H1 (cell line): Measurements from ENCODE around the gene HACE1. TPM values are rescaled to one million over a fixed set of nuclear protein-coding genes. Genes with fewer than 3 reads are reported as not detected.

Experiments used
- CTCF ChIA-PET: fragments of 300-600 bp; sonication (Branson Sonifier 250); formaldehyde crosslinking; loops from one replicate; lab custom pipeline; 2021; ENCODE audit not compliant: partially characterized antibody; lab: Charles Lee
- POLR2A ChIA-PET: fragments of 300-600 bp; sonication (Branson Sonifier 250); formaldehyde crosslinking; loops from one replicate; lab custom pipeline; 2021; ENCODE audit warnings: inconsistent platforms; ENCODE audit not compliant: partially characterized antibody; lab: Charles Lee
- DNase-seq, 2 experiments: peaks; one replicate each; pipeline versions ENCODE4 v3.0.0 to v3.0.0-alpha.2; 2010 to 2022; ENCODE audit warnings: low spot score in 2 of 2, low read depth in 1 of 2, mixed read lengths in 1 of 2
- FAIRE-seq: peaks from 2 replicates; lab custom pipeline; 2011; peaks lifted over from hg19 to GRCh38; lab: Jason Lieb, UNC
- H2AFZ ChIP-seq: 2 replicates; pipeline ENCODE4 v1.8.1; 2012; ENCODE audit warnings: low read length, inconsistent platforms
- H2AK5ac ChIP-seq: 2 replicates; pipeline ENCODE4 v1.6.1; 2013; ENCODE audit warnings: low read depth, low read length
- H2BK120ac ChIP-seq: replicated peaks from 2 replicates; pipeline ENCODE3; 2013; ENCODE audit warnings: low read depth, low read length, inconsistent platforms
- H2BK12ac ChIP-seq: 2 replicates; pipeline ENCODE4 v1.6.1; 2013; ENCODE audit warnings: low read depth, low read length
- H2BK15ac ChIP-seq: 2 replicates; pipeline ENCODE4 v1.6.1; 2013; ENCODE audit warnings: low read length
- H2BK20ac ChIP-seq: 2 replicates; pipeline ENCODE4 v1.6.1; 2013; ENCODE audit warnings: low read length
- H2BK5ac ChIP-seq: 2 replicates; pipeline ENCODE4 v1.6.1; 2013; ENCODE audit warnings: low read depth, low read length
- H3K14ac ChIP-seq: 2 replicates; pipeline ENCODE4 v1.6.1; 2013; ENCODE audit warnings: inconsistent platforms; ENCODE audit not compliant: insufficient read length
- H3K18ac ChIP-seq: 2 replicates; pipeline ENCODE4 v1.6.1; 2013; ENCODE audit warnings: low read length; ENCODE audit errors: extremely low read depth
- H3K23ac ChIP-seq: 2 replicates; pipeline ENCODE4 v1.6.1; 2013; ENCODE audit warnings: inconsistent platforms; ENCODE audit not compliant: insufficient read length
- H3K23me2 ChIP-seq: 2 replicates; pipeline ENCODE4 v1.6.1; 2013; ENCODE audit warnings: low read depth, low read length
- H3K27ac ChIP-seq: 2 replicates; pipeline ENCODE4 v1.6.1; 2011; ENCODE audit warnings: low read depth, low read length, inconsistent platforms
- H3K27me3 ChIP-seq, 4 experiments: replicated peaks in 1 of 4; 1 replicate in 1 of 4; 2 replicates in 3 of 4; pipeline versions ENCODE4 v1.6.1 to v1.8.1; 2011 to 2013; ENCODE audit warnings: low read length in 3 of 4, mild to moderate bottlenecking in 3 of 4, inconsistent platforms in 2 of 4, mixed read lengths in 2 of 4, moderate library complexity in 1 of 4; ENCODE audit not compliant: control insufficient read depth in 3 of 4, insufficient read depth in 3 of 4; ENCODE audit errors: extremely low read depth in 1 of 4
- H3K36me3 ChIP-seq, 4 experiments: 2 replicates each; pipeline versions ENCODE4 v1.6.1 to v1.8.1; 2011 to 2013; ENCODE audit warnings: mild to moderate bottlenecking in 4 of 4, low read length in 3 of 4, moderate library complexity in 2 of 4, control low read depth in 1 of 4, inconsistent platforms in 1 of 4; ENCODE audit not compliant: insufficient read depth in 4 of 4, control insufficient read depth in 2 of 4
- H3K4ac ChIP-seq: replicated peaks from 2 replicates; pipeline ENCODE3; 2013; ENCODE audit warnings: low read length, low read depth, mixed read lengths, inconsistent platforms; ENCODE audit not compliant: insufficient read length
- H3K4me1 ChIP-seq, 4 experiments: replicated peaks in 1 of 4; 1 replicate in 1 of 4; 2 replicates in 3 of 4; pipeline versions ENCODE4 v1.6.1 to v1.8.1; 2011 to 2013; ENCODE audit warnings: low read length in 3 of 4, inconsistent platforms in 2 of 4, mixed read lengths in 1 of 4; ENCODE audit not compliant: insufficient read depth in 4 of 4, control insufficient read depth in 3 of 4
- H3K4me2 ChIP-seq, 2 experiments: 2 replicates each; pipeline versions ENCODE4 v1.6.1 to v1.8.1; 2011 to 2013; ENCODE audit warnings: low read depth in 2 of 2, low read length in 2 of 2, control low read depth in 1 of 2, inconsistent platforms in 1 of 2, mild to moderate bottlenecking in 1 of 2; ENCODE audit not compliant: insufficient read depth in 1 of 2
- H3K4me3 ChIP-seq, 4 experiments: fragments of 200-600, 300-600 bp in 1 of 4; sonication (generic), shearing (Covaris generic), sonication (Bioruptor Twin) in 1 of 4; 2 replicates each; pipeline versions ENCODE4 v1.5.1 to v1.8.1; 2011 to 2016; ENCODE audit warnings: low read length in 4 of 4, low read depth in 3 of 4, control low read depth in 2 of 4, inconsistent platforms in 2 of 4, mild to moderate bottlenecking in 2 of 4, mixed read lengths in 1 of 4, moderate library complexity in 1 of 4; ENCODE audit not compliant: insufficient read depth in 2 of 4; ENCODE audit errors: extremely low read depth in 1 of 4
- H3K56ac ChIP-seq: replicated peaks from 2 replicates; pipeline ENCODE3; 2013; ENCODE audit warnings: low read depth, mild to moderate bottlenecking, mixed read lengths, low read length, inconsistent platforms; ENCODE audit not compliant: insufficient read length
- H3K79me1 ChIP-seq: 2 replicates; pipeline ENCODE4 v1.6.1; 2013; ENCODE audit warnings: low read depth, low read length, control low read depth
- H3K79me2 ChIP-seq, 2 experiments: 2 replicates each; pipeline versions ENCODE4 v1.6.1 to v1.8.1; 2012 to 2013; ENCODE audit warnings: low read length in 2 of 2, mild to moderate bottlenecking in 2 of 2, inconsistent platforms in 1 of 2; ENCODE audit not compliant: insufficient read depth in 2 of 2, control insufficient read depth in 1 of 2
- H3K9ac ChIP-seq, 4 experiments: replicated peaks in 1 of 4; 1 replicate in 1 of 4; 2 replicates in 3 of 4; pipeline versions ENCODE4 v1.6.1 to v1.8.1; 2011 to 2013; ENCODE audit warnings: low read depth in 3 of 4, low read length in 3 of 4, control low read depth in 2 of 4, mild to moderate bottlenecking in 2 of 4, moderate library complexity in 2 of 4, inconsistent platforms in 1 of 4; ENCODE audit errors: extremely low read depth in 1 of 4
- H3K9me3 ChIP-seq, 2 experiments: 2 replicates each; pipeline versions ENCODE4 v1.6.1 to v1.8.1; 2012 to 2013; ENCODE audit warnings: mild to moderate bottlenecking in 2 of 2, moderate library complexity in 2 of 2, control low read depth in 1 of 2, inconsistent platforms in 1 of 2, low read depth in 1 of 2, low read length in 1 of 2, mixed read lengths in 1 of 2; ENCODE audit not compliant: insufficient read depth in 2 of 2
- H4K20me1 ChIP-seq, 2 experiments: replicated peaks in 1 of 2; 2 replicates each; pipeline versions ENCODE3 to v1.8.1; 2011 to 2013; ENCODE audit warnings: inconsistent platforms in 2 of 2, low read length in 2 of 2, mild to moderate bottlenecking in 1 of 2; ENCODE audit not compliant: insufficient read depth in 2 of 2, control insufficient read depth in 1 of 2
- H4K5ac ChIP-seq: 2 replicates; pipeline ENCODE4 v1.6.1; 2013; ENCODE audit warnings: low read length, low read depth, mixed read lengths, inconsistent platforms; ENCODE audit not compliant: insufficient read length
- H4K8ac ChIP-seq: 2 replicates; pipeline ENCODE4 v1.8.0; 2013; ENCODE audit warnings: mild to moderate bottlenecking, moderate library complexity, low read length, inconsistent platforms; ENCODE audit not compliant: insufficient read depth; ENCODE audit errors: extremely low read depth
- H4K91ac ChIP-seq: replicated peaks from 2 replicates; pipeline ENCODE3; 2013; ENCODE audit warnings: low read length, mixed read lengths, inconsistent platforms; ENCODE audit not compliant: insufficient read length
- BRCA1 ChIP-seq: IDR thresholded peaks from 2 replicates; pipeline ENCODE4 v1.6.1; 2012; ENCODE audit warnings: low read depth, low read length, improper control_type of control experiment
- CBX8 ChIP-seq: fragments of 300-800, 300-1000 bp; sonication (generic); IDR thresholded peaks from 2 replicates; pipeline ENCODE4 v1.7.1; 2016; ENCODE audit warnings: low read depth, low read length, borderline replicate concordance
- CEBPB ChIP-seq: IDR thresholded peaks from 2 replicates; pipeline ENCODE4 v1.6.1; 2012; ENCODE audit warnings: low read depth, low read length
- CHD2 ChIP-seq: IDR thresholded peaks from 2 replicates; pipeline ENCODE4 v1.6.1; 2012; ENCODE audit warnings: low read length, improper control_type of control experiment
- CREB1 ChIP-seq: IDR thresholded peaks from 2 replicates; pipeline ENCODE4 v1.6.1; 2012; ENCODE audit warnings: inconsistent platforms
- EP300 ChIP-seq, 2 experiments: IDR thresholded peaks; 1 replicate in 1 of 2; 2 replicates in 1 of 2; pipeline ENCODE4 v1.6.1; 2011 to 2012; ENCODE audit warnings: low read depth in 2 of 2, low read length in 2 of 2, mild to moderate bottlenecking in 2 of 2, borderline replicate concordance in 1 of 2, inconsistent platforms in 1 of 2, moderate library complexity in 1 of 2
- HDAC2 ChIP-seq, 2 experiments: fragments of 300-600 bp in 1 of 2; sonication (generic) in 1 of 2; IDR thresholded peaks; 2 replicates each; pipeline ENCODE4 v1.6.1; 2011 to 2012; ENCODE audit warnings: low read depth in 2 of 2, low read length in 2 of 2, mild to moderate bottlenecking in 2 of 2, moderate library complexity in 2 of 2, borderline replicate concordance in 1 of 2, inconsistent platforms in 1 of 2
- JUND ChIP-seq: IDR thresholded peaks from 2 replicates; pipeline ENCODE4 v1.6.1; 2011; ENCODE audit warnings: mild to moderate bottlenecking, improper control_type of control experiment, low read length
- RAD21 ChIP-seq, 2 experiments: IDR thresholded peaks in 1 of 2; conservative IDR thresholded peaks in 1 of 2; 2 replicates each; pipeline ENCODE4 v1.6.1; 2011; ENCODE audit warnings: low read depth in 2 of 2, low read length in 2 of 2, improper control_type of control experiment in 1 of 2, inconsistent platforms in 1 of 2, mild to moderate bottlenecking in 1 of 2, moderate library complexity in 1 of 2
- RNF2 ChIP-seq: fragments of 200-900, 300-1000 bp; sonication (generic); IDR thresholded peaks from 2 replicates; pipeline ENCODE4 v1.7.1; 2016; ENCODE audit warnings: borderline replicate concordance, low read depth, mild to moderate bottlenecking, antibody characterized with exemption, low read length; ENCODE audit not compliant: poor library complexity, severe bottlenecking; ENCODE audit errors: missing control alignments
- SAP30 ChIP-seq: fragments of 300-600 bp; sonication (generic); IDR thresholded peaks from 2 replicates; pipeline ENCODE4 v1.7.1; 2012; ENCODE audit warnings: low read length, moderate library complexity, mild to moderate bottlenecking, inconsistent platforms; ENCODE audit not compliant: insufficient read depth, insufficient replicate concordance
- SIRT6 ChIP-seq: IDR thresholded peaks from one replicate; pipeline ENCODE4 v1.7.1; 2012; ENCODE audit warnings: low read length, inconsistent platforms
- SP1 ChIP-seq: IDR thresholded peaks from 2 replicates; pipeline ENCODE4 v1.6.1; 2011; ENCODE audit warnings: low read depth, low read length
- WGBS, 2 experiments: shearing (Covaris generic) in 1 of 2; methylation state at CpG; one replicate each; pipeline versions ENCODE4 v1.1.6 to v1.1.7; 2013 to 2015; ENCODE audit warnings: low lambda C conversion rate in 2 of 2, mixed read lengths in 2 of 2, inconsistent platforms in 1 of 2, low coverage in 1 of 2, missing lambda C conversion rate in 1 of 2; ENCODE audit not compliant: insufficient replicate concordance in 2 of 2, insufficient coverage in 1 of 2, insufficient read length in 1 of 2; ENCODE audit errors: extremely low coverage in 1 of 2, missing lambda C conversion rate in 1 of 2; 5-methylcytosine and 5-hydroxymethylcytosine counted together
- polyA plus RNA-seq, 7 experiments: library from polyadenylated mRNA; depleted of rRNA in 3 of 7; stranded (reverse) in 5 of 7; unstranded in 2 of 7; fragments of >200 nt in 5 of 7; fragments of 200-250 nt in 2 of 7; gene quantifications; 1 replicate in 5 of 7; 2 replicates in 1 of 7; 4 replicates in 1 of 7; pipeline versions ENCODE4 v1.2.1 to v1.2.3, GENCODE V29; 2011 to 2013; ENCODE audit warnings: missing spikeins in 2 of 7, mixed read lengths in 2 of 7
- total RNA-seq: library from RNA; stranded (reverse); fragmentation: NEBNext Ultra II Directional; extraction: Animal tissue kit (Norgen Biotek cat#: 25700); gene quantifications from 2 replicates; pipeline ENCODE4 v1.2.1, GENCODE V29; 2021

The HACE1 gene
- total and polyA plus RNA-seq, 2 of the 8 experiments (the other 6 are each of a cell fraction or from before 2014, with no cell fraction given), result 7.1 to 21.3 TPM

- no peaks in the 10 kb centered on the region for H3K23me2 ChIP-seq
- no peak overlapping the region for H4K8ac ChIP-seq
- POLR2A ChIA-PET, result interaction anchor here (0.8 kb wide), 1 partner anchor 131 kb away, joined by 3 read pairs; no protein-coding TSS in a partner anchor
- no peak overlapping the region for H2BK5ac ChIP-seq
- H3K4me1 ChIP-seq, result peaks cover 0 to 4% (median 0%) of the 10 kb centered on the region in 4 experiments; a peak in 2 of 7 replicates
- no peak overlapping the region for H2BK120ac ChIP-seq
- DNase-seq (no peak), FAIRE-seq (no peak)
- WGBS, 2 experiments, result 90% methylated on average over 3 of the region's 3 CpGs; no CpG with 5 or more reads in 1 of the 2 experiments
- no peak overlapping the region for H3K4me3 ChIP-seq
- H2BK20ac ChIP-seq, result no peak overlapping the region
- no peak overlapping the region for H3K56ac ChIP-seq
- H3K4ac ChIP-seq, result no peak overlapping the region
- no peak overlapping the region for H3K27ac ChIP-seq
- no peak overlapping the region for H2AK5ac ChIP-seq
- no peak overlapping the region for H3K9ac ChIP-seq
- no peak overlapping the region for H4K5ac ChIP-seq
- H4K91ac ChIP-seq, result no peak overlapping the region
- H2BK15ac ChIP-seq, result no peak overlapping the region
- no peak overlapping the region for H3K23ac ChIP-seq
- TF ChIP-seq CBX8 (no peak), EP300 (IDR thresholded peaks at IDR 0.05; ENCODE audit: borderline replicate concordance in 1 of 2, low read depth in 2 of 2, low read length in 2 of 2) (no peak), CEBPB (no peak), SP1 (no peak), SIRT6 (no peak), CREB1 (no peak), RNF2 (no peak), RAD21 (IDR thresholded peaks at IDR 0.05 in 1 of 2, conservative IDR thresholded peaks at IDR 0.05 in 1 of 2; ENCODE audit: low read depth in 2 of 2, low read length in 2 of 2) (no peak), SAP30 (no peak), CHD2 (no peak), JUND (no peak), BRCA1 (no peak), HDAC2 (IDR thresholded peaks at IDR 0.05; ENCODE audit: borderline replicate concordance in 1 of 2, low read depth in 2 of 2, low read length in 2 of 2) (no peak)
- TF ChIP-seq, all 59 proteins: peak for 0
- H3K36me3 ChIP-seq, result no peaks in the 10 kb centered on the region; a peak in 1 of 8 replicates
- no peak overlapping the region for H2BK12ac ChIP-seq
- no peaks in the 10 kb centered on the region; a peak in 1 of 4 replicates for H3K79me2 ChIP-seq
- no peak overlapping the region for H3K4me2 ChIP-seq
- H3K27me3 ChIP-seq, result no peaks in the 10 kb centered on the region
- H2AFZ ChIP-seq, result no peak overlapping the region
- CTCF ChIA-PET, result no interaction called here
- H3K14ac ChIP-seq, result no peak overlapping the region
- no peaks in the 10 kb centered on the region for H3K79me1 ChIP-seq
- H4K20me1 ChIP-seq, result no peaks in the 10 kb centered on the region
- no peaks in the 10 kb centered on the region for H3K9me3 ChIP-seq
- H3K18ac ChIP-seq, result no peak overlapping the region
Observed at GRCh38 chr6:104816125-104816524, 43.6 kb downstream of the HACE1 start.
